ENCODE results near the gene ELP5. TPM values are rescaled to one million over a fixed set of nuclear protein-coding genes. Genes with fewer than 3 reads are reported as not detected.

ELP5 gene
- total and polyA plus RNA-seq, 2 of the 4 experiments (the other 2 are of a cell fraction), result 39.3 to 46.6 TPM

GRCh38 chr17:7293816-7294613, 42.0 kb downstream of the ELP5 start (continued):
- no peak for TF ChIP-seq USF2 (IDR thresholded peaks at IDR 0.05; ENCODE audit: low read depth, low read length)

GRCh38 chr17:7294614-7295153, 42.7 kb downstream of the ELP5 start, which contains the start of gene YBX2:
YBX2 (minus strand) TSS chr17:7294639; CDS start chr17:7294500, 139 bp downstream.
- Histone ChIP-seq H3K18ac (ENCODE audit: low read depth, low read length) (no peak within 1 kb of the TSS), H3K27ac (ENCODE audit: insufficient read depth, low read length) (no peak within 1 kb of the TSS), H3K4ac (ENCODE audit: low read depth, low read length) (no peak within 1 kb of the TSS), H2BK20ac (ENCODE audit: low read depth, low read length) (no peak within 1 kb of the TSS), H3K14ac (replicated peaks; ENCODE audit: low read depth, low read length) (no peak within 1 kb of the TSS), H2AK5ac (ENCODE audit: low read depth, low read length) (no peak within 1 kb of the TSS), H2BK15ac (ENCODE audit: low read depth, low read length) (no peak within 1 kb of the TSS), H4K8ac (ENCODE audit: low read depth in 2 of 2, low read length in 2 of 2) (no peak within 1 kb of the TSS), H3K9me3 (ENCODE audit: control insufficient read depth, insufficient read depth, low read length) (no peaks in the 10 kb centered on the region; the same call in 1 of the 2 replicates), H4K20me1 (ENCODE audit: insufficient read depth, low read length) (0 out of 2 replicates have a peak, but pooled peaks cover 3% of the 10 kb centered on the region), H2BK5ac (ENCODE audit: low read depth, low read length, poor library complexity, severe bottlenecking) (no peak within 1 kb of the TSS), H3K9me1 (ENCODE audit: insufficient read depth, low read length) (no peaks in the 10 kb centered on the region; the same call in 1 of the 2 replicates), H3K36me3 (ENCODE audit: control insufficient read depth, insufficient read depth, low read length) (no peaks in the 10 kb centered on the region), H3K9ac (ENCODE audit: low read depth, low read length) (no peak within 1 kb of the TSS), H2BK120ac (ENCODE audit: low read depth, low read length) (no peak within 1 kb of the TSS), H3K56ac (ENCODE audit: extremely low read depth, insufficient read depth, low read length) (no peak within 1 kb of the TSS), H3K4me1 (ENCODE audit: control insufficient read depth, insufficient read depth, low read length) (peaks cover 3% of the 10 kb centered on the region), H4K5ac (ENCODE audit: low read depth, low read length) (no peak within 1 kb of the TSS), H2AFZ (replicated peaks; ENCODE audit: low read length, poor library complexity) (peak within 1 kb of the TSS; percentile 88), H3K4me2 (ENCODE audit: low read depth, low read length) (peak within 1 kb of the TSS; percentile 83), H3K23ac (ENCODE audit: low read depth, low read length) (no peak within 1 kb of the TSS), H4K91ac (ENCODE audit: insufficient read depth, low read depth, low read length) (no peak within 1 kb of the TSS), H2AK9ac (replicated peaks; ENCODE audit: low read depth, low read length, poor library complexity) (peak within 1 kb of the TSS; percentile 23), H3K79me1 (ENCODE audit: low read depth in 1 of 2, low read length in 2 of 2) (no peaks in the 10 kb centered on the region), H3K27me3 (ENCODE audit: control insufficient read depth, insufficient read depth, low read length) (peaks cover 55% of the 10 kb centered on the region), H3K4me3 (ENCODE audit: insufficient read depth, low read depth, low read length) (peak within 1 kb of the TSS; percentile 31)
- WGBS, 2 experiments (ENCODE audit: extremely low coverage in 2 of 2, insufficient read length in 1 of 2), result 3% methylated on average over 21 of the region's 57 CpGs; no CpG with 5 or more reads in 1 of the 2 experiments
- TF ChIP-seq USF2 (IDR thresholded peaks at IDR 0.05; ENCODE audit: low read depth, low read length), result peak; percentile 78
- TF ChIP-seq RFX5 (IDR thresholded peaks at IDR 0.05; ENCODE audit: low read depth, low read length), result no peak
- ATAC-seq (ENCODE audit: low read depth) (peak; percentile 55), DNase-seq (peak; percentile 7)
- ChIA-PET CTCF (no interaction called here), POLR2A (ENCODE audit: unreplicated experiment) (no interaction called here)
- dilution Hi-C loops (cut with HindIII; ENCODE audit: low sequenced_read_pairs, unreplicated experiment), result no loop called here
- in situ Hi-C loops (cut with MboI; ENCODE audit: low sequenced_read_pairs), result no loop called here
- intact Hi-C loops (cut with micrococcal nuclease), result loop anchor here (5.0 kb wide), 1 partner anchor 57 kb away; the partner anchor contains the start of gene PHF23
- no TSS peak for BruUV-seq (replicated peaks)
